Measurements from ENCODE around the gene FOXP2. TPM values are rescaled to one million over a fixed set of nuclear protein-coding genes. Genes with fewer than 3 reads are reported as not detected.

The FOXP2 gene
- total RNA-seq, 2 donors from 2014 or later, result 13.3 to 14.9 TPM

DNA sequence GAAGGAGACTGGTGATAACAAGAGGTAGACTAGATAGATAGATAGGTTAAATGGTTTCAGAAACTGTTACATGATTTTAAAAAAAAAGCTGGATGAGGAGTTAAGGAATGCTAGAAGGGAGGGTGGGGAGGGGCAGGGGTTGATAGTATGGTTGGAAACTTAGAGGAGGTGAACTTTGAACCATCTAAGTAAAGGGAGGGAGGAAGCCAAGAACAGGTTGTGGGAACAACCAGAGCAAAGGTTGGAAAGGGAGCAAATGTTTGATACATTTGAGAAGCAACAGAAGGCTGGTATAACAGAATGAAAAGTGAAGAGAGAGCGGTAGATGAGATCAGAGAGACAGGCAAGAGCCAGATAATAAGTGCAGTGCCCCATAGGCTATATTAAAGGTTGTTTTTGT lies 224.8 kb downstream of the FOXP2 start:
- Mint-ChIP-seq H3K4me1 (peaks cover 6% of the 10 kb centered on the region), H3K27me3 (ENCODE audit: insufficient read depth) (no peaks in the 10 kb centered on the region), H3K4me3 (no peak overlapping the region), H3K9me3 (no peaks in the 10 kb centered on the region), H3K27ac (no peak overlapping the region), H3K36me3 (ENCODE audit: low read depth) (peaks cover 2% of the 10 kb centered on the region)
- Histone ChIP-seq H3K9me3 (ENCODE audit: control insufficient read depth, low read length) (no peaks in the 10 kb centered on the region), H3K4me1 (ENCODE audit: control insufficient read depth, insufficient read depth, low read length) (peaks cover 3% of the 10 kb centered on the region), H3K36me3 (ENCODE audit: control insufficient read depth, insufficient read depth, low read length) (no peaks in the 10 kb centered on the region), H3K27me3 (ENCODE audit: control insufficient read depth, insufficient read depth, low read length, poor library complexity, severe bottlenecking) (no peaks in the 10 kb centered on the region), H3K27ac (ENCODE audit: low read depth, low read length) (no peak overlapping the region), H3K9ac (ENCODE audit: extremely low read depth, low read length, poor library complexity, severe bottlenecking) (no peak overlapping the region), H3K4me3 (ENCODE audit: low read length) (no peak overlapping the region)
- WGBS, 2 experiments (ENCODE audit: insufficient coverage in 1 of 2, insufficient read length in 1 of 2), result 93 to 100% methylated on average over 1 of the region's 1 CpG
- TF ChIP-seq, protein P1, sequence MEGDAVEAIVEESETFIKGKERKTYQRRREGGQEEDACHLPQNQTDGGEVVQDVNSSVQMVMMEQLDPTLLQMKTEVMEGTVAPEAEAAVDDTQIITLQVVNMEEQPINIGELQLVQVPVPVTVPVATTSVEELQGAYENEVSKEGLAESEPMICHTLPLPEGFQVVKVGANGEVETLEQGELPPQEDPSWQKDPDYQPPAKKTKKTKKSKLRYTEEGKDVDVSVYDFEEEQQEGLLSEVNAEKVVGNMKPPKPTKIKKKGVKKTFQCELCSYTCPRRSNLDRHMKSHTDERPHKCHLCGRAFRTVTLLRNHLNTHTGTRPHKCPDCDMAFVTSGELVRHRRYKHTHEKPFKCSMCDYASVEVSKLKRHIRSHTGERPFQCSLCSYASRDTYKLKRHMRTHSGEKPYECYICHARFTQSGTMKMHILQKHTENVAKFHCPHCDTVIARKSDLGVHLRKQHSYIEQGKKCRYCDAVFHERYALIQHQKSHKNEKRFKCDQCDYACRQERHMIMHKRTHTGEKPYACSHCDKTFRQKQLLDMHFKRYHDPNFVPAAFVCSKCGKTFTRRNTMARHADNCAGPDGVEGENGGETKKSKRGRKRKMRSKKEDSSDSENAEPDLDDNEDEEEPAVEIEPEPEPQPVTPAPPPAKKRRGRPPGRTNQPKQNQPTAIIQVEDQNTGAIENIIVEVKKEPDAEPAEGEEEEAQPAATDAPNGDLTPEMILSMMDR (conservative IDR thresholded peaks at IDR 0.05), result no peak
- DNase-seq, result no peak

DNA sequence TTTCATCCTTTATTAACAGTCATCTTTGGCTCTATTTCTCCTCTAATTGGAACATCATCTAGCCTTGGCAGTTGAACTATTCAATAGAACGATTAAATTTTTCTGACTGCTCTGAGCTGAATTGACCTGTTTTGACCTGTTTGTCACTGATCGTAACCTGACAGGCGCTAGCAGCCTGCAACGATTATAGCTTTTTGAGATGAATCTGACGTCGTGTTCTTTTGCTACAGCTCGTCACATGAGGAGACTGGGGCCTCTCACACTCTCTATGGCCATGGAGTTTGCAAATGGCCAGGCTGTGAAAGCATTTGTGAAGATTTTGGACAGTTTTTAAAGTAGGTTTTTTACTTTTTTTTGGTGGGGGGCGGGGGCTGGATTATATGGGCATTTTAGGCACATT lies 229.8 kb downstream of the FOXP2 start:
- Histone ChIP-seq H3K9ac (ENCODE audit: extremely low read depth, low read length, poor library complexity, severe bottlenecking) (no peak overlapping the region), H3K27me3 (ENCODE audit: control insufficient read depth, insufficient read depth, low read length, poor library complexity, severe bottlenecking) (no peaks in the 10 kb centered on the region), H3K9me3 (ENCODE audit: control insufficient read depth, low read length) (no peaks in the 10 kb centered on the region), H3K27ac (ENCODE audit: low read depth, low read length) (no peak overlapping the region), H3K4me1 (ENCODE audit: control insufficient read depth, insufficient read depth, low read length) (peaks cover 3% of the 10 kb centered on the region), H3K36me3 (ENCODE audit: control insufficient read depth, insufficient read depth, low read length) (no peaks in the 10 kb centered on the region), H3K4me3 (ENCODE audit: low read length) (no peak overlapping the region)
- H3K36me3 Mint-ChIP-seq (ENCODE audit: low read depth), result peaks cover 2% of the 10 kb centered on the region
- no peak overlapping the region for H3K27ac Mint-ChIP-seq
- WGBS, 2 experiments (ENCODE audit: insufficient coverage in 1 of 2, insufficient read length in 1 of 2), result 58 to 90% methylated on average over 7 to 8 of the region's 8 CpGs
- no peak for DNase-seq
- H3K4me3 Mint-ChIP-seq, result no peak overlapping the region
- H3K4me1 Mint-ChIP-seq, result peaks cover 7% of the 10 kb centered on the region
- TF ChIP-seq, protein P1 (conservative IDR thresholded peaks at IDR 0.05), result no peak
- no peaks in the 10 kb centered on the region for H3K9me3 Mint-ChIP-seq
- H3K27me3 Mint-ChIP-seq (ENCODE audit: insufficient read depth), result no peaks in the 10 kb centered on the region

DNA sequence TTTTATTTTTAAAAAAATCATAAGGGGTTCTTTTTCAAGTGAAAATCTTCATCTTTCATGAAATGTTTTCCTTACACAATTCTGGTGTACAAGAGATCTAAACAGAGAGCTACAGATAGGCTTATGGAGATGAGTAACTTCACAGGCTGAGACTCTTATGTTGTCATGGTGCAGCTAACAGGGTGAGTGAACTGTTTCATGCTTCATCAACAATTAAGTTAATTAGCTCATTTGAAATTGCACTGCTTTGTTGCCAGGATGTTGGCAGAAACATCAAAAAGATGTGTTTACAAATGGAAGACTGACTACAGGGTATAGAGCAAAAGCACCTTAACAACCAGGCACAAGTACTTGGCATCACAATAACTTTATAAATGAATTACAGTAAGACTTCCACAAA lies 230.8 kb downstream of the FOXP2 start:
- H3K4me1 ChIP-seq (ENCODE audit: control insufficient read depth, insufficient read depth, low read length), result peaks cover 4% of the 10 kb centered on the region
- TF ChIP-seq, protein P1 (conservative IDR thresholded peaks at IDR 0.05), result no peak
- Mint-ChIP-seq H3K4me1 (peaks cover 11% of the 10 kb centered on the region), H3K27ac (no peak overlapping the region), H3K9me3 (no peaks in the 10 kb centered on the region), H3K4me3 (no peak overlapping the region), H3K36me3 (ENCODE audit: low read depth) (peaks cover 2% of the 10 kb centered on the region), H3K27me3 (ENCODE audit: insufficient read depth) (no peaks in the 10 kb centered on the region)
- H3K9me3 ChIP-seq (ENCODE audit: control insufficient read depth, low read length), result no peaks in the 10 kb centered on the region
- H3K9ac ChIP-seq (ENCODE audit: extremely low read depth, low read length, poor library complexity, severe bottlenecking), result no peak overlapping the region
- H3K27me3 ChIP-seq (ENCODE audit: control insufficient read depth, insufficient read depth, low read length, poor library complexity, severe bottlenecking), result no peaks in the 10 kb centered on the region
- DNase-seq, result no peak
- H3K36me3 ChIP-seq (ENCODE audit: control insufficient read depth, insufficient read depth, low read length), result no peaks in the 10 kb centered on the region
- H3K4me3 ChIP-seq (ENCODE audit: low read length), result no peak overlapping the region
- H3K27ac ChIP-seq (ENCODE audit: low read depth, low read length), result no peak overlapping the region

Measured in endodermal cell (in vitro differentiated cells).